ENCODE data around the gene GOLIM4. TPM values are rescaled to one million over a fixed set of nuclear protein-coding genes. Genes with fewer than 3 reads are reported as not detected.

Gene GOLIM4
- total and polyA plus RNA-seq, 2 of the 13 experiments (the other 11 are each of a cell fraction or from before 2014, with no cell fraction given): 10.9 to 47.7 TPM

DNA sequence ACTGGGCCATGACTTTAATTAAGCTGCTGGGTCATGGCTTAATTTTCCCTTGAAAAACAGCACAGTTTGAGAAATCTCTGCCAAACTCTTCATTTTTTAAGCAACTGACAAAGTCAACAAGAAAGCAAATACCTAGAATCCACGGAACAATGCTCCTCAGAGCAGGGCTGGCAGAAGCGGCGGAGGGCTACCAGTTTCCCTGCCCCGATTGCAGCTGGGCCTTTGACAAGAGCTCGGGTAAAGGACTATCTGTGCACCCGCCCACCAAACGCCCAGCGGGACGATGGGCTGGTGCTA is 1.2 kb downstream of the GOLIM4 start (continued):
- TF ChIP-seq FOXP1 (IDR thresholded peaks at IDR 0.05): no peak
- TF ChIP-seq FOXP1 (CRISPR knock-in tag; IDR thresholded peaks at IDR 0.05): no peak
- peak; percentile 79; the same call in 1 of the 2 replicates for TF ChIP-seq ZNF558 (CRISPR knock-in tag; IDR thresholded peaks at IDR 0.05; ENCODE audit: borderline replicate concordance)
- no peak for TF ChIP-seq ASH2L (IDR thresholded peaks at IDR 0.05; ENCODE audit: insufficient read length, low read depth, low read length)
- no peak for TF ChIP-seq ISL2 (CRISPR knock-in tag; IDR thresholded peaks at IDR 0.05)
- no peak for TF ChIP-seq ERF (CRISPR knock-in tag; IDR thresholded peaks at IDR 0.05)
- TF ChIP-seq MIER3 (CRISPR knock-in tag; IDR thresholded peaks at IDR 0.05; ENCODE audit: borderline replicate concordance): 0 out of 2 replicates have a peak, but pooled peaks have one; percentile 23
- no peak for TF ChIP-seq REPIN1 (CRISPR knock-in tag; IDR thresholded peaks at IDR 0.05; ENCODE audit: borderline replicate concordance, low read depth)
- TF ChIP-seq ZNF33B (CRISPR knock-in tag; IDR thresholded peaks at IDR 0.05): no peak
- no peak for TF ChIP-seq ZBTB14 (CRISPR knock-in tag; IDR thresholded peaks at IDR 0.05)
- TF ChIP-seq ZNF570 (CRISPR knock-in tag; IDR thresholded peaks at IDR 0.05; ENCODE audit: borderline replicate concordance): no peak
- TF ChIP-seq, protein P1, sequence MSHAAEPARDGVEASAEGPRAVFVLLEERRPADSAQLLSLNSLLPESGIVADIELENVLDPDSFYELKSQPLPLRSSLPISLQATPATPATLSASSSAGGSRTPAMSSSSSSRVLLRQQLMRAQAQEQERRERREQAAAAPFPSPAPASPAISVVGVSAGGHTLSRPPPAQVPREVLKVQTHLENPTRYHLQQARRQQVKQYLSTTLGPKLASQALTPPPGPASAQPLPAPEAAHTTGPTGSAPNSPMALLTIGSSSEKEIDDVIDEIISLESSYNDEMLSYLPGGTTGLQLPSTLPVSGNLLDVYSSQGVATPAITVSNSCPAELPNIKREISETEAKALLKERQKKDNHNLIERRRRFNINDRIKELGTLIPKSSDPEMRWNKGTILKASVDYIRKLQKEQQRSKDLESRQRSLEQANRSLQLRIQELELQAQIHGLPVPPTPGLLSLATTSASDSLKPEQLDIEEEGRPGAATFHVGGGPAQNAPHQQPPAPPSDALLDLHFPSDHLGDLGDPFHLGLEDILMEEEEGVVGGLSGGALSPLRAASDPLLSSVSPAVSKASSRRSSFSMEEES (CRISPR knock-in tag; IDR thresholded peaks at IDR 0.05): no peak
- TF ChIP-seq ZFAT (CRISPR knock-in tag; conservative IDR thresholded peaks at IDR 0.05): no peak
- no peak for TF ChIP-seq ZNF776 (CRISPR knock-in tag; IDR thresholded peaks at IDR 0.05)
- no peak for TF ChIP-seq CEBPG (CRISPR knock-in tag; IDR thresholded peaks at IDR 0.05)
- TF ChIP-seq, protein P2, sequence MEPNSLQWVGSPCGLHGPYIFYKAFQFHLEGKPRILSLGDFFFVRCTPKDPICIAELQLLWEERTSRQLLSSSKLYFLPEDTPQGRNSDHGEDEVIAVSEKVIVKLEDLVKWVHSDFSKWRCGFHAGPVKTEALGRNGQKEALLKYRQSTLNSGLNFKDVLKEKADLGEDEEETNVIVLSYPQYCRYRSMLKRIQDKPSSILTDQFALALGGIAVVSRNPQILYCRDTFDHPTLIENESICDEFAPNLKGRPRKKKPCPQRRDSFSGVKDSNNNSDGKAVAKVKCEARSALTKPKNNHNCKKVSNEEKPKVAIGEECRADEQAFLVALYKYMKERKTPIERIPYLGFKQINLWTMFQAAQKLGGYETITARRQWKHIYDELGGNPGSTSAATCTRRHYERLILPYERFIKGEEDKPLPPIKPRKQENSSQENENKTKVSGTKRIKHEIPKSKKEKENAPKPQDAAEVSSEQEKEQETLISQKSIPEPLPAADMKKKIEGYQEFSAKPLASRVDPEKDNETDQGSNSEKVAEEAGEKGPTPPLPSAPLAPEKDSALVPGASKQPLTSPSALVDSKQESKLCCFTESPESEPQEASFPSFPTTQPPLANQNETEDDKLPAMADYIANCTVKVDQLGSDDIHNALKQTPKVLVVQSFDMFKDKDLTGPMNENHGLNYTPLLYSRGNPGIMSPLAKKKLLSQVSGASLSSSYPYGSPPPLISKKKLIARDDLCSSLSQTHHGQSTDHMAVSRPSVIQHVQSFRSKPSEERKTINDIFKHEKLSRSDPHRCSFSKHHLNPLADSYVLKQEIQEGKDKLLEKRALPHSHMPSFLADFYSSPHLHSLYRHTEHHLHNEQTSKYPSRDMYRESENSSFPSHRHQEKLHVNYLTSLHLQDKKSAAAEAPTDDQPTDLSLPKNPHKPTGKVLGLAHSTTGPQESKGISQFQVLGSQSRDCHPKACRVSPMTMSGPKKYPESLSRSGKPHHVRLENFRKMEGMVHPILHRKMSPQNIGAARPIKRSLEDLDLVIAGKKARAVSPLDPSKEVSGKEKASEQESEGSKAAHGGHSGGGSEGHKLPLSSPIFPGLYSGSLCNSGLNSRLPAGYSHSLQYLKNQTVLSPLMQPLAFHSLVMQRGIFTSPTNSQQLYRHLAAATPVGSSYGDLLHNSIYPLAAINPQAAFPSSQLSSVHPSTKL (CRISPR knock-in tag; IDR thresholded peaks at IDR 0.05): peak; percentile 8; the same call in 1 of the 2 replicates
- no peak for TF ChIP-seq TP53 (CRISPR knock-in tag; conservative IDR thresholded peaks at IDR 0.05)
- TF ChIP-seq MED13 (CRISPR knock-in tag; IDR thresholded peaks at IDR 0.05): no peak
- no peak for TF ChIP-seq ZFY (CRISPR knock-in tag; IDR thresholded peaks at IDR 0.05)
- TF ChIP-seq EHMT2 (IDR thresholded peaks at IDR 0.05; ENCODE audit: borderline replicate concordance, low read depth, low read length): no peak
- peak; percentile 57; the same call in 1 of the 2 replicates for TF ChIP-seq PHF21A (CRISPR knock-in tag; IDR thresholded peaks at IDR 0.05)
- no peak for TF ChIP-seq TEF (CRISPR knock-in tag; IDR thresholded peaks at IDR 0.05)
- no peak for TF ChIP-seq ZNF17 (CRISPR knock-in tag; IDR thresholded peaks at IDR 0.05)

Data from HepG2 (cell line).